ENCODE data around the gene DNPEP.

DNA sequence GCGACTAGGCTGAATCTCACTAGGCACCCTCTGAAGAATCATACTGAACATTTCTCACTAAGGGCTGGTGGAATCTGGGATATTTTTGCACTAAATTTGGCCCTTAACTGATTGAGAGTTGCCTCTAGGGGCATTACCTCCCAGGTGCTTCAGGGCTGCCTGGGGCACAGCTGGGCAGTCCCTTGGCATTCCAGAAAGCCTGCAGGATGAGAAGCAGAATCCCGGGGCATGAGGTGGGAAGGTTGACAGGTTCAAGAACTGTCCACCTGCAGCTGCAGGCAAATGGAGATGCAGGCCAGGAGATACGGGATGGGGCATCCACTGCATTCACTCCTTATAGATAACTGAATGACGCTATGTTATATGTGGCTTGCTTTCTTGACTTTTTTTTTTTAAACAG is 62.6 kb downstream of the DNPEP start:
- no peak for TF ChIP-seq ZNF501 (tag by site-specific recombination; IDR thresholded peaks at IDR 0.05)
- TF ChIP-seq ZNF292 (tag by site-specific recombination; IDR thresholded peaks at IDR 0.05; ENCODE audit: borderline replicate concordance, low read depth), result no peak
- TF ChIP-seq, protein P1, sequence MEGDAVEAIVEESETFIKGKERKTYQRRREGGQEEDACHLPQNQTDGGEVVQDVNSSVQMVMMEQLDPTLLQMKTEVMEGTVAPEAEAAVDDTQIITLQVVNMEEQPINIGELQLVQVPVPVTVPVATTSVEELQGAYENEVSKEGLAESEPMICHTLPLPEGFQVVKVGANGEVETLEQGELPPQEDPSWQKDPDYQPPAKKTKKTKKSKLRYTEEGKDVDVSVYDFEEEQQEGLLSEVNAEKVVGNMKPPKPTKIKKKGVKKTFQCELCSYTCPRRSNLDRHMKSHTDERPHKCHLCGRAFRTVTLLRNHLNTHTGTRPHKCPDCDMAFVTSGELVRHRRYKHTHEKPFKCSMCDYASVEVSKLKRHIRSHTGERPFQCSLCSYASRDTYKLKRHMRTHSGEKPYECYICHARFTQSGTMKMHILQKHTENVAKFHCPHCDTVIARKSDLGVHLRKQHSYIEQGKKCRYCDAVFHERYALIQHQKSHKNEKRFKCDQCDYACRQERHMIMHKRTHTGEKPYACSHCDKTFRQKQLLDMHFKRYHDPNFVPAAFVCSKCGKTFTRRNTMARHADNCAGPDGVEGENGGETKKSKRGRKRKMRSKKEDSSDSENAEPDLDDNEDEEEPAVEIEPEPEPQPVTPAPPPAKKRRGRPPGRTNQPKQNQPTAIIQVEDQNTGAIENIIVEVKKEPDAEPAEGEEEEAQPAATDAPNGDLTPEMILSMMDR (tag by site-specific recombination; IDR thresholded peaks at IDR 0.05), result no peak
- TF ChIP-seq, protein P2, sequence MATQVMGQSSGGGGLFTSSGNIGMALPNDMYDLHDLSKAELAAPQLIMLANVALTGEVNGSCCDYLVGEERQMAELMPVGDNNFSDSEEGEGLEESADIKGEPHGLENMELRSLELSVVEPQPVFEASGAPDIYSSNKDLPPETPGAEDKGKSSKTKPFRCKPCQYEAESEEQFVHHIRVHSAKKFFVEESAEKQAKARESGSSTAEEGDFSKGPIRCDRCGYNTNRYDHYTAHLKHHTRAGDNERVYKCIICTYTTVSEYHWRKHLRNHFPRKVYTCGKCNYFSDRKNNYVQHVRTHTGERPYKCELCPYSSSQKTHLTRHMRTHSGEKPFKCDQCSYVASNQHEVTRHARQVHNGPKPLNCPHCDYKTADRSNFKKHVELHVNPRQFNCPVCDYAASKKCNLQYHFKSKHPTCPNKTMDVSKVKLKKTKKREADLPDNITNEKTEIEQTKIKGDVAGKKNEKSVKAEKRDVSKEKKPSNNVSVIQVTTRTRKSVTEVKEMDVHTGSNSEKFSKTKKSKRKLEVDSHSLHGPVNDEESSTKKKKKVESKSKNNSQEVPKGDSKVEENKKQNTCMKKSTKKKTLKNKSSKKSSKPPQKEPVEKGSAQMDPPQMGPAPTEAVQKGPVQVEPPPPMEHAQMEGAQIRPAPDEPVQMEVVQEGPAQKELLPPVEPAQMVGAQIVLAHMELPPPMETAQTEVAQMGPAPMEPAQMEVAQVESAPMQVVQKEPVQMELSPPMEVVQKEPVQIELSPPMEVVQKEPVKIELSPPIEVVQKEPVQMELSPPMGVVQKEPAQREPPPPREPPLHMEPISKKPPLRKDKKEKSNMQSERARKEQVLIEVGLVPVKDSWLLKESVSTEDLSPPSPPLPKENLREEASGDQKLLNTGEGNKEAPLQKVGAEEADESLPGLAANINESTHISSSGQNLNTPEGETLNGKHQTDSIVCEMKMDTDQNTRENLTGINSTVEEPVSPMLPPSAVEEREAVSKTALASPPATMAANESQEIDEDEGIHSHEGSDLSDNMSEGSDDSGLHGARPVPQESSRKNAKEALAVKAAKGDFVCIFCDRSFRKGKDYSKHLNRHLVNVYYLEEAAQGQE (tag by site-specific recombination; IDR thresholded peaks at IDR 0.05), result no peak
- TF ChIP-seq, protein P3, sequence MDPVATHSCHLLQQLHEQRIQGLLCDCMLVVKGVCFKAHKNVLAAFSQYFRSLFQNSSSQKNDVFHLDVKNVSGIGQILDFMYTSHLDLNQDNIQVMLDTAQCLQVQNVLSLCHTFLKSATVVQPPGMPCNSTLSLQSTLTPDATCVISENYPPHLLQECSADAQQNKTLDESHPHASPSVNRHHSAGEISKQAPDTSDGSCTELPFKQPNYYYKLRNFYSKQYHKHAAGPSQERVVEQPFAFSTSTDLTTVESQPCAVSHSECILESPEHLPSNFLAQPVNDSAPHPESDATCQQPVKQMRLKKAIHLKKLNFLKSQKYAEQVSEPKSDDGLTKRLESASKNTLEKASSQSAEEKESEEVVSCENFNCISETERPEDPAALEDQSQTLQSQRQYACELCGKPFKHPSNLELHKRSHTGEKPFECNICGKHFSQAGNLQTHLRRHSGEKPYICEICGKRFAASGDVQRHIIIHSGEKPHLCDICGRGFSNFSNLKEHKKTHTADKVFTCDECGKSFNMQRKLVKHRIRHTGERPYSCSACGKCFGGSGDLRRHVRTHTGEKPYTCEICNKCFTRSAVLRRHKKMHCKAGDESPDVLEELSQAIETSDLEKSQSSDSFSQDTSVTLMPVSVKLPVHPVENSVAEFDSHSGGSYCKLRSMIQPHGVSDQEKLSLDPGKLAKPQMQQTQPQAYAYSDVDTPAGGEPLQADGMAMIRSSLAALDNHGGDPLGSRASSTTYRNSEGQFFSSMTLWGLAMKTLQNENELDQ (tag by site-specific recombination; IDR thresholded peaks at IDR 0.05; ENCODE audit: low read depth), result no peak
- no peak for TF ChIP-seq KLF1 (tag by site-specific recombination; IDR thresholded peaks at IDR 0.05)
- no peak for TF ChIP-seq ZNF76 (tag by site-specific recombination; IDR thresholded peaks at IDR 0.05; ENCODE audit: borderline replicate concordance, low read depth)
- TF ChIP-seq ZNF707 (tag by site-specific recombination; IDR thresholded peaks at IDR 0.05), result no peak
- TF ChIP-seq ZNF830 (tag by site-specific recombination; IDR thresholded peaks at IDR 0.05; ENCODE audit: low read depth), result no peak
- no peak for TF ChIP-seq TCF7L2 (IDR thresholded peaks at IDR 0.05; ENCODE audit: borderline replicate concordance, low read depth, low read length)
- TF ChIP-seq, protein P4, sequence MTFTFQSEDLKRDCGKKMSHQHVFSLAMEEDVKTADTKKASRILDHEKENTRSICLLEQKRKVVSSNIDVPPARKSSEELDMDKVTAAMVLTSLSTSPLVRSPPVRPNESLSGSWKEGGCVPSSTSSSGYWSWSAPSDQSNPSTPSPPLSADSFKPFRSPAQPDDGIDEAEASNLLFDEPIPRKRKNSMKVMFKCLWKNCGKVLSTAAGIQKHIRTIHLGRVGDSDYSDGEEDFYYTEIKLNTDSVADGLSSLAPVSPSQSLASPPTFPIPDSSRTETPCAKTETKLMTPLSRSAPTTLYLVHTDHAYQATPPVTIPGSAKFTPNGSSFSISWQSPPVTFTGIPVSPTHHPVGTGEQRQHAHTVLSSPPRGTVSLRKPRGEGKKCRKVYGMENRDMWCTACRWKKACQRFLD (tag by site-specific recombination; IDR thresholded peaks at IDR 0.05), result no peak
- TF ChIP-seq, protein P5, sequence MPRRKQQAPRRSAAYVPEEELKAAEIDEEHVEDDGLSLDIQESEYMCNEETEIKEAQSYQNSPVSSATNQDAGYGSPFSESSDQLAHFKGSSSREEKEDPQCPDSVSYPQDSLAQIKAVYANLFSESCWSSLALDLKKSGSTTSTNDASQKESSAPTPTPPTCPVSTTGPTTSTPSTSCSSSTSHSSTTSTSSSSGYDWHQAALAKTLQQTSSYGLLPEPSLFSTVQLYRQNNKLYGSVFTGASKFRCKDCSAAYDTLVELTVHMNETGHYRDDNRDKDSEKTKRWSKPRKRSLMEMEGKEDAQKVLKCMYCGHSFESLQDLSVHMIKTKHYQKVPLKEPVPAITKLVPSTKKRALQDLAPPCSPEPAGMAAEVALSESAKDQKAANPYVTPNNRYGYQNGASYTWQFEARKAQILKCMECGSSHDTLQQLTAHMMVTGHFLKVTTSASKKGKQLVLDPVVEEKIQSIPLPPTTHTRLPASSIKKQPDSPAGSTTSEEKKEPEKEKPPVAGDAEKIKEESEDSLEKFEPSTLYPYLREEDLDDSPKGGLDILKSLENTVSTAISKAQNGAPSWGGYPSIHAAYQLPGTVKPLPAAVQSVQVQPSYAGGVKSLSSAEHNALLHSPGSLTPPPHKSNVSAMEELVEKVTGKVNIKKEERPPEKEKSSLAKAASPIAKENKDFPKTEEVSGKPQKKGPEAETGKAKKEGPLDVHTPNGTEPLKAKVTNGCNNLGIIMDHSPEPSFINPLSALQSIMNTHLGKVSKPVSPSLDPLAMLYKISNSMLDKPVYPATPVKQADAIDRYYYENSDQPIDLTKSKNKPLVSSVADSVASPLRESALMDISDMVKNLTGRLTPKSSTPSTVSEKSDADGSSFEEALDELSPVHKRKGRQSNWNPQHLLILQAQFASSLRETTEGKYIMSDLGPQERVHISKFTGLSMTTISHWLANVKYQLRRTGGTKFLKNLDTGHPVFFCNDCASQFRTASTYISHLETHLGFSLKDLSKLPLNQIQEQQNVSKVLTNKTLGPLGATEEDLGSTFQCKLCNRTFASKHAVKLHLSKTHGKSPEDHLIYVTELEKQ (tag by site-specific recombination; IDR thresholded peaks at IDR 0.05; ENCODE audit: borderline replicate concordance), result no peak
- no peak for TF ChIP-seq ZNF140 (tag by site-specific recombination; IDR thresholded peaks at IDR 0.05)
- TF ChIP-seq, protein P6, sequence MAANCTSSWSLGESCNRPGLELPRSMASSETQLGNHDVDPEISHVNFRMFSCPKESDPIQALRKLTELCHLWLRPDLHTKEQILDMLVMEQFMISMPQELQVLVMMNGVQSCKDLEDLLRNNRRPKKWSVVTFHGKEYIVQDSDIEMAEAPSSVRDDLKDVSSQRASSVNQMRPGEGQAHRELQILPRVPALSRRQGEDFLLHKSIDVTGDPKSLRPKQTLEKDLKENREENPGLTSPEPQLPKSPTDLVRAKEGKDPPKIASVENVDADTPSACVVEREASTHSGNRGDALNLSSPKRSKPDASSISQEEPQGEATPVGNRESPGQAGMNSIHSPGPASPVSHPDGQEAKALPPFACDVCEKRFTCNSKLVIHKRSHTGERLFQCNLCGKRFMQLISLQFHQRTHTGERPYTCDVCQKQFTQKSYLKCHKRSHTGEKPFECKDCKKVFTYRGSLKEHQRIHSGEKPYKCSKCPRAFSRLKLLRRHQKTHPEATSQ (tag by site-specific recombination; IDR thresholded peaks at IDR 0.05), result no peak
